T-cell (primary cell): ENCODE data around the gene ZNF723. TPM values are rescaled to one million over a fixed set of nuclear protein-coding genes. Genes with fewer than 3 reads are reported as not detected.

Source experiments
- total RNA-seq, 35 experiments: library from RNA in 6 of 35; stranded (reverse) in 6 of 35; fragments of 120-200 nt in 1 of 35; gene quantifications; one replicate each; pipeline versions ENCODE4 v1.2.1 to v1.2.4 and lab custom pipeline; 2013 to 2026

Gene ZNF723
- total RNA-seq, 5 donors from 2014 or later (not counting 1 experiment from before 2014, with no cell fraction given), result not detected

Other genes with a start within 250 kb of the ZNF723 start
- 1 to 10 TPM in 1 of 5 donors, under 1 TPM in 4; 0.40 to 1.4 (median 0.79) TPM for gene ZNF492, start 198.0 kb upstream of the ZNF723 start, total RNA-seq
- gene ZNF99, start 48.1 kb upstream of the ZNF723 start, total RNA-seq, result under 1 TPM in 1 of 5 donors, not detected in 4; 0.07 TPM
- not detected for gene ZNF728, start 170.9 kb downstream of the ZNF723 start, total RNA-seq